HCT116 (cell line): Measurements from ENCODE around the gene FLNC. TPM values are rescaled to one million over a fixed set of nuclear protein-coding genes. Genes with fewer than 3 reads are reported as not detected.

Experiments
- ATAC-seq: fragments of 200-7000 bp; cut with Tn5 transposase; 2 replicates; pipeline ENCODE4 v1.9.1; 2020; ENCODE audit warnings: mild to moderate bottlenecking, moderate library complexity
- BruUV-seq: library from RNA; stranded (reverse); fragments of 400-500 nt; replicated peaks from 2 replicates; lab custom pipeline; 2021; lab: Mats Ljungman, UMichigan
- CTCF ChIA-PET: fragments of 300-600 bp; sonication (Branson Sonifier 250); formaldehyde crosslinking; loops from one replicate; lab custom pipeline; 2021; ENCODE audit warnings: antibody characterized with exemption; lab: Charles Lee
- POLR2A ChIA-PET: fragments of 300-600, 350-600 bp; sonication (Branson Sonifier 250); formaldehyde crosslinking; loops from one replicate; lab custom pipeline; 2021; ENCODE audit warnings: antibody characterized with exemption; lab: Charles Lee
- RAD21 ChIA-PET, 2 experiments: fragments of 300-600 bp; sonication (Branson Sonifier 250); formaldehyde crosslinking; loops; one replicate each; lab custom pipeline; 2023; ENCODE audit warnings: low total read pairs in 2 of 2; ENCODE audit not compliant: uncharacterized antibody in 2 of 2, unreplicated experiment in 2 of 2, low non-redundant PET in 1 of 2; lab: Charles Lee
- DNase-seq: peaks from one replicate; pipeline ENCODE4 v3.0.0-alpha.2; 2010; ENCODE audit warnings: low read depth, low spot score
- H2AFZ ChIP-seq: fragments of 200-600 bp; shearing (Covaris generic), sonication (generic); 2 replicates; pipeline ENCODE4 v1.6.1; 2017; ENCODE audit warnings: low read depth, mixed run types, mixed read lengths, antibody characterized with exemption, low read length; ENCODE audit not compliant: poor library complexity, severe bottlenecking
- H3K27ac ChIP-seq: 2 replicates; pipeline ENCODE4 v1.5.1; 2012; ENCODE audit warnings: low read depth, low read length
- H3K27me3 ChIP-seq: fragments of 200-600 bp; sonication (generic); 2 replicates; pipeline ENCODE4 v1.6.1; 2016; ENCODE audit warnings: mixed run types, low read length, mixed read lengths; ENCODE audit not compliant: insufficient read depth
- H3K36me3 ChIP-seq, 2 experiments: fragments of 200-500 bp in 1 of 2; fragments of 200-600 bp in 1 of 2; sonication (Bioruptor generic) in 1 of 2; sonication (generic) in 1 of 2; 2 replicates each; pipeline versions ENCODE4 v1.5.1 to v1.6.1; 2014 to 2016; ENCODE audit warnings: low read length in 2 of 2, inconsistent platforms in 1 of 2, mixed read lengths in 1 of 2, mixed run types in 1 of 2; ENCODE audit not compliant: insufficient read depth in 2 of 2, control insufficient read depth in 1 of 2
- H3K4me1 ChIP-seq, 2 experiments: fragments of 200-600 bp in 1 of 2; sonication (generic) in 1 of 2; 2 replicates each; pipeline versions ENCODE4 v1.5.1 to v1.6.1; 2012 to 2017; ENCODE audit warnings: low read length in 2 of 2, inconsistent platforms in 1 of 2, mild to moderate bottlenecking in 1 of 2, mixed read lengths in 1 of 2, mixed run types in 1 of 2, moderate library complexity in 1 of 2; ENCODE audit not compliant: insufficient read depth in 2 of 2, control insufficient read depth in 1 of 2
- H3K4me2 ChIP-seq: fragments of 200-600 bp; sonication (generic); 2 replicates; pipeline ENCODE4 v1.6.1; 2017; ENCODE audit warnings: mixed run types, low read length, mixed read lengths
- H3K4me3 ChIP-seq, 2 experiments: fragments of 200-600 bp in 1 of 2; sonication (generic) in 1 of 2; replicated peaks in 1 of 2; 2 replicates each; pipeline ENCODE4 v1.5.1; 2011 to 2016; ENCODE audit warnings: low read length in 2 of 2, control low read depth in 1 of 2, low read depth in 1 of 2, mild to moderate bottlenecking in 1 of 2, mixed read lengths in 1 of 2, mixed run types in 1 of 2
- H3K79me2 ChIP-seq: fragments of 200-600 bp; sonication (generic); 2 replicates; pipeline ENCODE4 v1.6.1; 2017; ENCODE audit warnings: mild to moderate bottlenecking, mixed run types, low read length, moderate library complexity, mixed read lengths; ENCODE audit not compliant: insufficient read depth
- H3K9ac ChIP-seq: fragments of 200-600 bp; sonication (generic); 2 replicates; pipeline ENCODE4 v1.6.1; 2016; ENCODE audit warnings: low read length, mixed read lengths
- H3K9me2 ChIP-seq: fragments of 200-600 bp; sonication (generic), shearing (Covaris generic); 2 replicates; pipeline ENCODE4 v1.6.1; 2017; ENCODE audit warnings: mixed run types, mild to moderate bottlenecking, moderate library complexity; ENCODE audit not compliant: insufficient read depth
- H3K9me3 ChIP-seq, 2 experiments: fragments of 200-500 bp in 1 of 2; fragments of 200-600 bp in 1 of 2; sonication (Bioruptor generic) in 1 of 2; sonication (generic) in 1 of 2; 2 replicates each; pipeline ENCODE4 v1.6.1; 2014 to 2017; ENCODE audit warnings: low read length in 2 of 2, mixed read lengths in 2 of 2, inconsistent platforms in 1 of 2, low read depth in 1 of 2, mild to moderate bottlenecking in 1 of 2, mixed run types in 1 of 2, moderate library complexity in 1 of 2; ENCODE audit not compliant: control insufficient read depth in 1 of 2, insufficient read depth in 1 of 2
- H4K20me1 ChIP-seq: fragments of 200-600 bp; sonication (generic), shearing (Covaris generic); 2 replicates; pipeline ENCODE4 v1.6.1; 2017; ENCODE audit warnings: mixed run types, mild to moderate bottlenecking, moderate library complexity; ENCODE audit not compliant: insufficient read depth
- ATF3 ChIP-seq: IDR thresholded peaks from 2 replicates; pipeline ENCODE4 v1.6.1; 2012
- CBX3 ChIP-seq: IDR thresholded peaks from 2 replicates; pipeline ENCODE4 v1.6.1; 2012; ENCODE audit warnings: low read depth
- CEBPB ChIP-seq: IDR thresholded peaks from 2 replicates; pipeline ENCODE4 v1.6.1; 2012; ENCODE audit warnings: low read depth
- EGR1 ChIP-seq: IDR thresholded peaks from 2 replicates; pipeline ENCODE4 v1.6.1; 2012; ENCODE audit warnings: low read depth
- ELF1 ChIP-seq: IDR thresholded peaks from 2 replicates; pipeline ENCODE4 v1.6.1; 2012; ENCODE audit warnings: low read depth, borderline replicate concordance
- EZH2 ChIP-seq: fragments of 200-600 bp; sonication (generic); IDR thresholded peaks from 2 replicates; pipeline ENCODE4 v1.6.1; 2017; ENCODE audit warnings: antibody characterized with exemption, mixed run types
- EZH2phosphoT487 ChIP-seq: fragments of 200-600 bp; IDR thresholded peaks from 2 replicates; pipeline ENCODE4 v1.6.1; 2018; ENCODE audit warnings: antibody characterized with exemption, borderline replicate concordance
- FOSL1 ChIP-seq: IDR thresholded peaks from 2 replicates; pipeline ENCODE4 v1.6.1; 2012; ENCODE audit warnings: low read depth
- POLR2A ChIP-seq: IDR thresholded peaks from 2 replicates; pipeline ENCODE4 v1.7.0; 2011; ENCODE audit warnings: borderline replicate concordance; ENCODE audit not compliant: insufficient read depth, insufficient read length; ENCODE audit errors: extremely low read depth
- RAD21 ChIP-seq: IDR thresholded peaks from 2 replicates; pipeline ENCODE4 v1.6.1; 2012; ENCODE audit warnings: low read depth, mild to moderate bottlenecking
- REST ChIP-seq: IDR thresholded peaks from 2 replicates; pipeline ENCODE4 v1.6.1; 2012; ENCODE audit warnings: low read depth
- SP1 ChIP-seq: IDR thresholded peaks from 2 replicates; pipeline ENCODE4 v1.6.1; 2012; ENCODE audit warnings: low read depth
- YY1 ChIP-seq: IDR thresholded peaks from 2 replicates; pipeline ENCODE4 v1.6.1; 2011; ENCODE audit warnings: low read length, low read depth, moderate library complexity, mild to moderate bottlenecking; ENCODE audit not compliant: insufficient replicate concordance; ENCODE audit errors: extremely low read depth
- ZBTB33 ChIP-seq: IDR thresholded peaks from 2 replicates; pipeline ENCODE4 v1.6.1; 2011; ENCODE audit warnings: mild to moderate bottlenecking, low read length, moderate library complexity; ENCODE audit not compliant: insufficient replicate concordance; ENCODE audit errors: extremely low read depth
- ZFX ChIP-seq: fragments of 450-650 bp; IDR thresholded peaks from 2 replicates; pipeline ENCODE4 v1.6.1; 2017
- intact Hi-C: fragments of 100-400 bp; cut with micrococcal nuclease; formaldehyde crosslinking; loops from 2 replicates; pipeline ENCODE4 v1.10.0; 2022
- total RNA-seq: library from RNA; stranded (reverse); gene quantifications from one replicate; pipeline ENCODE4 v1.2.1, GENCODE V29; 2021; ENCODE audit not compliant: unreplicated experiment

FLNC gene
- total RNA-seq, 1 experiment from 2014 or later = 42.8 TPM

GRCh38 chr7:128821724-128822123 lies 8.5 kb upstream of the FLNC start (continued):
- no peak for TF ChIP-seq REST

- Histone ChIP-seq H3K9ac (peak overlapping the region; percentile 68), H3K27ac (peak overlapping the region; percentile 82; the same call in 1 of the 2 replicates), H2AFZ (no peak overlapping the region), H4K20me1 (no peaks in the 10 kb centered on the region), H3K36me3 (no peaks in the 10 kb centered on the region), H3K4me3 (no peak overlapping the region), H3K4me1 (peaks cover 33 to 47% of the 10 kb centered on the region in 2 experiments), H3K27me3 (no peaks in the 10 kb centered on the region), H3K4me2 (peak overlapping the region; percentile 90), H3K79me2 (peaks cover 9% of the 10 kb centered on the region; the same call in 1 of the 2 replicates), H3K9me3 (no peaks in the 10 kb centered on the region), H3K9me2 (no peaks in the 10 kb centered on the region)
- CTCF ChIA-PET = no interaction called here
- DNase-seq = no peak
- POLR2A ChIA-PET = no interaction called here
- RAD21 ChIA-PET = no interaction called here
- ATAC-seq = no peak
- BruUV-seq = no TSS peak
- intact Hi-C loops = no loop called here
- no peak for TF ChIP-seq REST
- no peak for TF ChIP-seq ZFX
- TF ChIP-seq FOSL1 = no peak
- TF ChIP-seq YY1 = no peak
- TF ChIP-seq EGR1 = no peak
- no peak for TF ChIP-seq EZH2
- no peak for TF ChIP-seq POLR2A
- no peak for TF ChIP-seq ZBTB33
- no peak for TF ChIP-seq ATF3
- no peak for TF ChIP-seq EZH2phosphoT487
- TF ChIP-seq CBX3 = no peak
- no peak for TF ChIP-seq SP1
- TF ChIP-seq RAD21 = no peak
- no peak for TF ChIP-seq ELF1
- TF ChIP-seq CEBPB = no peak
These were observed 3.7 kb upstream of the FLNC start for GRCh38 chr7:128826512-128826911.
